NB4 (cell line): ENCODE results near the gene PDZD2.

Experiments
- POLR2A ChIP-seq: IDR thresholded peaks from 2 replicates; pipeline ENCODE4 v1.6.1; 2011; ENCODE audit warnings: mild to moderate bottlenecking; ENCODE audit not compliant: insufficient read length; ENCODE audit errors: extremely low read depth
- TF ChIP-seq, protein P1 (sequence below): IDR thresholded peaks from one replicate; pipeline ENCODE4 v1.5.1; 2012; ENCODE audit warnings: low read depth, low read length
- TF ChIP-seq, protein P2 (sequence below): IDR thresholded peaks from 2 replicates; pipeline ENCODE4 v1.6.1; 2011; ENCODE audit warnings: low read depth, low read length

DNA sequence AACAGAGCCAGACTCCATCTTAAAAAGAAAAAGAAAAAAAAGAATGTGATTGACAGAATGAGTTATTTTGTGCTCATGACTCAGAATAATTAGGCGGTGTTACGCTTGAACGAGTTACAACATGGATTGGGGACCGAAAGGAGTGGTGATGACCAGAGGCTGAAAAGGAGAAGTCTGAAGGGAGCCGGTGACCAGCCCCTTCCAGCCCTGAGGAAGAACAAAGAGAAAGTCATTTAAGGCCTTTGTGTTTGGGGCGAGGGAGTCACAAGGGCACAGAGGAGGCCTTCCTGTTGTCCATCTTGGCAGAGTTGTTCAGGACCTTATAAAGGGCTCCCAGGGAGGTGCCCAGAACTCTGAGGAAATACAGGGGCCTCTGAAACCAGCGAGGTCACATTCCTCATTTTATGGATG lies 403.6 kb downstream of the PDZD2 start:
- TF ChIP-seq POLR2A, result no peak
- TF ChIP-seq, protein P1, sequence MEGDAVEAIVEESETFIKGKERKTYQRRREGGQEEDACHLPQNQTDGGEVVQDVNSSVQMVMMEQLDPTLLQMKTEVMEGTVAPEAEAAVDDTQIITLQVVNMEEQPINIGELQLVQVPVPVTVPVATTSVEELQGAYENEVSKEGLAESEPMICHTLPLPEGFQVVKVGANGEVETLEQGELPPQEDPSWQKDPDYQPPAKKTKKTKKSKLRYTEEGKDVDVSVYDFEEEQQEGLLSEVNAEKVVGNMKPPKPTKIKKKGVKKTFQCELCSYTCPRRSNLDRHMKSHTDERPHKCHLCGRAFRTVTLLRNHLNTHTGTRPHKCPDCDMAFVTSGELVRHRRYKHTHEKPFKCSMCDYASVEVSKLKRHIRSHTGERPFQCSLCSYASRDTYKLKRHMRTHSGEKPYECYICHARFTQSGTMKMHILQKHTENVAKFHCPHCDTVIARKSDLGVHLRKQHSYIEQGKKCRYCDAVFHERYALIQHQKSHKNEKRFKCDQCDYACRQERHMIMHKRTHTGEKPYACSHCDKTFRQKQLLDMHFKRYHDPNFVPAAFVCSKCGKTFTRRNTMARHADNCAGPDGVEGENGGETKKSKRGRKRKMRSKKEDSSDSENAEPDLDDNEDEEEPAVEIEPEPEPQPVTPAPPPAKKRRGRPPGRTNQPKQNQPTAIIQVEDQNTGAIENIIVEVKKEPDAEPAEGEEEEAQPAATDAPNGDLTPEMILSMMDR, result no peak
- TF ChIP-seq, protein P2, sequence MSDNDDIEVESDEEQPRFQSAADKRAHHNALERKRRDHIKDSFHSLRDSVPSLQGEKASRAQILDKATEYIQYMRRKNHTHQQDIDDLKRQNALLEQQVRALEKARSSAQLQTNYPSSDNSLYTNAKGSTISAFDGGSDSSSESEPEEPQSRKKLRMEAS, result no peak
